ENCODE measurements around the gene PNPLA7. TPM values are rescaled to one million over a fixed set of nuclear protein-coding genes. Genes with fewer than 3 reads are reported as not detected.

The PNPLA7 gene
- total RNA-seq, 4 donors from 2014 or later: 13.0 to 34.3 (median 29.2) TPM

DNA sequence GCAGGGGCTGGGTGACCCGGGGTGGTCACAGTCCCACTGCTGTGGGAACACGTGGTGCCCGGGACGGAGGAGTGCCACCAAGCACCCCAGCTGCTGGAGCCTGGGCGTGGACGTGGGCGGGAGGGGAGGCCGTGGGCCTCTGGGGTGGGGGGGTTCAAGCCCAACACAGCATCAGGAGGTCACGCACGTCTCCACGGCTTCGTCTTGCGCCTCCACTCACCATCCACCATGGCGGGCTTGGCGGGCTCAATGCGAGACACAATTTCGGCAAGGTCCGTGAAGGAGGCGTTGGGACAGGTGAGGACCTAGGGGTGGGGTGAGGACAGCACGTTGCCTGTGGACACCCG lies 88.9 kb downstream of the PNPLA7 start:
- TF ChIP-seq CTCF (IDR thresholded peaks at IDR 0.05; ENCODE audit: low read depth): no peak

DNA sequence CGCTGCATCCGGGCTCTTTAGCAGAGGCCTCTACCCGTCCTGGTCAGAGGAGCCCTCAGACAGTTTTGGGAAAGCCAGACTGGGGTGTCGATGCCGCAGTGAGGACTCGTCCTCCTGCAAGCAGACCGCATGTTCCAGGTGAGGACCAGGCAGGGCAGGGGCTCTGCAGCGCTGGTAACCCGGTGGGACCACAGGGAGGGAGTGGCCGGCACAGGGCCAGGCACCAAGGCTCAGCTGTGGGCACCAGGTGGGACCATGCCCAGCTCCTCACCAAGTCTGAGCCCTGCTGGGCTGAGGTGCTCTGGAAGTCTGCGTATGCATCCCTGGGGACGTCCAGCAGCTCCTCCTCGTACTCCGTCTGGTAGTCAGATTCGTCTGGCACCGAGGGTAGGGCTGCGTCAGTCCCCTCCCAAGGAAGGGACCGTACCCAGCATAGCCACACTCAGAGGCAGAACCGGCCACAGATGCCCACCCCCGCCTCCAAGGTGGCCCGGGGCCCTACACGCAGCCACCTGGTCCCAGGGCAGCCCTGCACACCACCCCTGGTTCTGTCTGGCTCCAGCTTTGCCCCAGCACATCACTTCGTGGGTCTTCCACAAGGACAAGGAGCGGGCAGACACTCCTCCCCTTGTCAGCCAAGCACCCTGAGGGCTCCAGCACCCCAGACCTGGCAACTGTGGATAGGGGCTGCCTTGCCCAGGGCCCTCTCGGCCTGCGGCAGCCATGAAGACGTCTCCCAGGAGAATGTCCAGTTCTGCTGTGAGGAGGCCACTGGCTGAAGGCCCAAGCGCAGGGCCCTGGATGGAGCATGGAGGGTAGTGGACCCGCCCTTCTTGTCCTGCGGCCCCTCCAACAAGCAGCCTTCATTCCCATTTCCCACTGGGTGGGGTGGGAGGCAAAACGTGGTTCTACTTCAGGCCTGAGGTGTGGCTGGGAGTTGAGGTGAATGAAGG lies 89.6 kb downstream of the PNPLA7 start:
- TF ChIP-seq CTCF (IDR thresholded peaks at IDR 0.05; ENCODE audit: low read depth): no peak

DNA sequence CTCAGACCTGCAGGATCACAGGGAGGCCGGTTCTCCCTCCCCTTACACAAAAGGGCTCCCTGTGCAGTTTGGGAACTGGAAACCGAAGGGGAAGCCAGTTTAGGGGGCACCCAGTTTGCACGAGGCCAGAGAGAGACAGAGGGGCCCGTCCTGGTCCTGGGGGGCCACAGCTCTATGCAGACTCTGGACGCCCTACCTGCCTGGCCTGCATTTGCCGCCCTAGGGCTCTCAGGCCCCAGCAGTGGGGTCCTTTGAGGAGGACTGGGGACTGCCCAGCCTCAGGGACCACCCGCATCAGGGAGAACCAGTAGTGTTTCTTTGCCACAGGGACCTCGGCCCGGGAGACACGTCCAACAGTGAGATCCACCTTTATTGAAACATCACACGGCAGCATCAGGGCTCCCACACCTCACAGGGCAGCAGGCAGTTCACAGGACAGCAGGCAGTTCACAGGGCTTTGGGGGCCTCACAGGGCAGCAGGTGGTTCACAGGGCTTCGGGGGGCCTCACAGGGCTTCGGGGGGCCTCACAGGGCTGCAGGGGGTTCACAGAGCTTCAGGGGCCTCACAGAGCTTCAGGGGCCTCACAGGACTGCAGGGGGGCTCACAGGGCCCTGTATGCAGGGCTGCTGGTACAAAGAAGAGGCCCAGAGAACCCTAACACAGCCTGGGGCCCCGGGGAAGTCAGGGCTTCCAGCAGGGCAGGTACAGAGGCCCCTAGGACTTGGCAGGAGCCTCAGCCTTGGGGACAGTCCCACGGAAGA lies 90.4 kb downstream of the PNPLA7 start:
- no peak for TF ChIP-seq CTCF (IDR thresholded peaks at IDR 0.05; ENCODE audit: low read depth)

GRCh38 chr9:137459152-137459600 lies 91.0 kb downstream of the PNPLA7 start, which contains the start of gene NSMF:
TSS of gene NSMF (minus strand) at chr9:137459334. CDS start at chr9:137459102, 232 bp downstream.
- no peak for TF ChIP-seq CTCF (IDR thresholded peaks at IDR 0.05; ENCODE audit: low read depth)

DNA sequence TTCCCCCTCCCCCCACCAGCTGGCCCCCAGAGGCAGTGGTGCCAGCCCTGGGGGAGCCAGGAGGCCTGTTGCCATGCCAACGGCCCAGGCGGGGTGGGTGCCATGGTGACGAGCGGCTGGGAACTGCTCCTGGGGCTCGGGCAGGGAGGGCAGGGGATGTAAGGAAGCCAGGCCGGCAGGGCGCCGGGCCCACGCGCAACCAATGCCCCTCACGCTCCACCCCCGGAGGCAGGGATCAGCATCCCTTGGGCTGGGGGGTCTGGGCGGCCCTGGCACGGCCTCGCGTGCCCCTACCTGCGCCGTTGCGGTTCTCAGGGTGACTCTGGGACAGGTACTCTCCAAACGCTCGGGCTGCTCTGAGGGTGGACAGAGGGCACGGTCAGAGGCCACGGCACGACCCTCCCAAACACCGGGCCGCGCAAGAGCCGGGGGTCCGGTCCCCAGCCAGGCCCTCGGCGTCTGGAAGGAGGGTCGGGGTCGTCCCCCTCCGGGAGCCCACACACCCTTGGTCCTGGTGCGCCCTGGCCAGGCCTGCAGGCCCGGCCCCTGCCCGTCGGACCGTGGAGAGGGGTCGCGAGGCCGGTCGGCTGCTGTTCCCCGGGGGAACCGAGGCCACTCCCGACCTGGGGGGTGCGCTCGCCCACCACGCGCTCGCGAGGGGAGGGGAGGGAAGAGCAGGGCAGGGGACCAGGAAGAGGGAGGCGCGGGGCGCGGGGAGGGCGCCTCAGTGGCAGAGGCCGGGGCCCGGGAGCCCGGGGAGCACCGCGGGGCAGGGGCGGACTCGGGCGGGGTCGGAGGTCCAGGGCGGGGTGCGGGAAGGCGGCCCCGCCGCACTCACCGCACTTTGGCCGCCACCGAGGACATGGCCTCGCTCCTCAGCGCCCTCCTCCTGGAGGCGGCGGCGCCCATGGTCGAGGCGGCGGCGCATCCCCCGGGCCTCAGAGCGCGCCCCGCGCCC lies 91.7 kb downstream of the PNPLA7 start:
- no peak for TF ChIP-seq CTCF (IDR thresholded peaks at IDR 0.05; ENCODE audit: low read depth)

DNA sequence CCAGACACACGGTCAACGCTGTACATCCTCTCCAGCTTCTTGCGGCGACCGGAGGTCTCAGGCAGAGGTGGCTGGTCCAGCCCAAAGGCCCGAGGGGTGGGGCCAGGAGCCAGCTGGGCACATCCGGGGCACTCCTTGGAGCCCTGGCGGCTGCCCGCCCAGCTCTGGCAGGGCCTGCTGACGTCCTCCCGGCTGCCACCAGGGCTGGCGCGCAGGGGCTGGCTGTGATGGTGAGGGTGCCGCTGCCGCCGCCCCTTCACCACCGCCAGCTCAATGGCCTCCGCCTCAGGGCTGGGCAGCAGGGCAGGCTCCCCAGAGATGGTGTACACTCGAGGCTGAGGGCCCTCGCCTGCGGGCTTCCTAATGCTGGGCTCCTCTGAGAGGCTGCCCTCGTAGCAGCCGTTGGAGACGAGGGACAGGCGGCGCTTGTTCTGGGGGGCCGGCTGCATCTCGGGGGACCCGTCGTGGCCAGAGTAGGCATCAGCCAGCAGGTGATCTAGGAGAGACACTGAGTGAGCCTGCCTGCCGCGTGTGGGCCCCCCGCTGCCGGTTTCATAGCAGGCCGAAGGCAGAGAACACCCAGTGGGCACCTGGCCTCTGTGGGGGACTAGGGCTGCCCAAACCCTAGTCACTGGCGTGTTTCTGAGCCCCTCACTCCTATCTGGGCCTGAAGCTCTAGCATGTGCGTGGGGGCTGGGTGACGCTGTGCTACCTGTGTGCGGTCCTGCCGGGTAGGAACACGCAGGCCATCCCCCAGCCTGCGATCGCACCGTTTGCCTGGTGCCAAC lies 92.6 kb downstream of the PNPLA7 start:
- TF ChIP-seq CTCF (IDR thresholded peaks at IDR 0.05; ENCODE audit: low read depth): no peak
